ENCODE data around the gene SH3TC2. TPM values are rescaled to one million over a fixed set of nuclear protein-coding genes. Genes with fewer than 3 reads are reported as not detected.

SH3TC2 gene
- total and polyA plus RNA-seq, 2 of the 4 experiments (the other 2 are of a cell fraction): 3.4 to 7.9 TPM

DNA sequence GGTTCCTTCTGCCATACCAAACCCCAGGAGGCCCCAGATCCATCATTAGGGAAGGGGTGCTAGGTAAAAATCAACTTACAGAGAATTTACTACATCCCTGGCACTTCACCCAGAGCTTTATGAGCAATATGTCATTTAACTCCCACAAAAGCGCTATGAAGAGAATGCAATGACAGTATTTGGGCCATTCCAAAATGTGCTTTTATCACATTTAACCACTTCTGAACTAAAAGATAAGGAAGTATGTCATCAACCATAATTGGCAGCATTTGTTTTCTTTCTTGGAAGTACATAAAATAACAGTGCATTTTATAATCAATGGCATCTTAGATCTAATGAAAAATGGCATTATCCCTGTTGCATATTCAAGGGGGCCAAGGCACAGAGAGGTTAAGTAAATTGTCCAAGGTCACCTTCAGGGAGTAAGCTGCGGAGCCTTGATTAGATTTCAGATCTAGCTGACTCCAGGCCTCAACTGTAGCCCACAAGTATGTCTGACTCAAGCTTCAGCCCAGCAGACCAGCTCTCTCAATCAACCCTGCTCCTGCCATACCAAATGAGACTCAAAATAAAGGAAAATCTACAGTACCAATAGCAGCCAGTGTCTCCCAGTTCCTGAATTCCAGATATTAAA lies 16.5 kb downstream of the SH3TC2 start:
- ATAC-seq (ENCODE audit: low read depth) (peak; percentile 74), DNase-seq (peak; percentile 61)
- no peak overlapping the region for H3K56ac ChIP-seq (ENCODE audit: extremely low read depth, insufficient read depth, low read length)
- H3K9ac ChIP-seq (ENCODE audit: low read depth, low read length): no peak overlapping the region
- dilution Hi-C loops (cut with HindIII; ENCODE audit: low sequenced_read_pairs, unreplicated experiment): no loop called here
- no peak overlapping the region for H2BK5ac ChIP-seq (ENCODE audit: low read depth, low read length, poor library complexity, severe bottlenecking)
- no peak overlapping the region for H4K5ac ChIP-seq (ENCODE audit: low read depth, low read length)
- no peak overlapping the region for H4K8ac ChIP-seq (ENCODE audit: low read depth in 2 of 2, low read length in 2 of 2)
- no peak overlapping the region for H3K4me2 ChIP-seq (ENCODE audit: low read depth, low read length)
- no peak overlapping the region for H3K4ac ChIP-seq (ENCODE audit: low read depth, low read length)
- no peaks in the 10 kb centered on the region for H3K27me3 ChIP-seq (ENCODE audit: control insufficient read depth, insufficient read depth, low read length)
- no peak overlapping the region for H2BK120ac ChIP-seq (ENCODE audit: low read depth, low read length)
- POLR2A ChIA-PET (ENCODE audit: unreplicated experiment): no interaction called here
- no peak overlapping the region for H3K23ac ChIP-seq (ENCODE audit: low read depth, low read length)
- no peak overlapping the region for H3K14ac ChIP-seq (replicated peaks; ENCODE audit: low read depth, low read length)
- no peak overlapping the region for H2AFZ ChIP-seq (replicated peaks; ENCODE audit: low read length, poor library complexity)
- H3K18ac ChIP-seq (ENCODE audit: low read depth, low read length): no peak overlapping the region
- no peaks in the 10 kb centered on the region for H3K4me1 ChIP-seq (ENCODE audit: control insufficient read depth, insufficient read depth, low read length)
- no peak overlapping the region for H3K4me3 ChIP-seq (ENCODE audit: insufficient read depth, low read depth, low read length)
- BruUV-seq (replicated peaks): no TSS peak
- TF ChIP-seq RCOR1 (IDR thresholded peaks at IDR 0.05; ENCODE audit: insufficient replicate concordance, low read length): no peak
- TF ChIP-seq RFX5 (IDR thresholded peaks at IDR 0.05; ENCODE audit: low read depth, low read length): no peak
- TF ChIP-seq NFE2L2 (IDR thresholded peaks at IDR 0.05; ENCODE audit: low read depth, low read length): no peak
- no peak for TF ChIP-seq SMC3 (IDR thresholded peaks at IDR 0.05; ENCODE audit: low read depth, low read length)
- TF ChIP-seq BHLHE40 (IDR thresholded peaks at IDR 0.05; ENCODE audit: low read depth, low read length): no peak
- TF ChIP-seq CEBPB (IDR thresholded peaks at IDR 0.05; ENCODE audit: low read depth, low read length): no peak
- no peak for TF ChIP-seq CHD1 (IDR thresholded peaks at IDR 0.05; ENCODE audit: low read depth, low read length)
- TF ChIP-seq, protein P1, sequence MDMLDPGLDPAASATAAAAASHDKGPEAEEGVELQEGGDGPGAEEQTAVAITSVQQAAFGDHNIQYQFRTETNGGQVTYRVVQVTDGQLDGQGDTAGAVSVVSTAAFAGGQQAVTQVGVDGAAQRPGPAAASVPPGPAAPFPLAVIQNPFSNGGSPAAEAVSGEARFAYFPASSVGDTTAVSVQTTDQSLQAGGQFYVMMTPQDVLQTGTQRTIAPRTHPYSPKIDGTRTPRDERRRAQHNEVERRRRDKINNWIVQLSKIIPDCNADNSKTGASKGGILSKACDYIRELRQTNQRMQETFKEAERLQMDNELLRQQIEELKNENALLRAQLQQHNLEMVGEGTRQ (IDR thresholded peaks at IDR 0.05; ENCODE audit: low read depth, low read length): no peak
- TF ChIP-seq, protein P2, sequence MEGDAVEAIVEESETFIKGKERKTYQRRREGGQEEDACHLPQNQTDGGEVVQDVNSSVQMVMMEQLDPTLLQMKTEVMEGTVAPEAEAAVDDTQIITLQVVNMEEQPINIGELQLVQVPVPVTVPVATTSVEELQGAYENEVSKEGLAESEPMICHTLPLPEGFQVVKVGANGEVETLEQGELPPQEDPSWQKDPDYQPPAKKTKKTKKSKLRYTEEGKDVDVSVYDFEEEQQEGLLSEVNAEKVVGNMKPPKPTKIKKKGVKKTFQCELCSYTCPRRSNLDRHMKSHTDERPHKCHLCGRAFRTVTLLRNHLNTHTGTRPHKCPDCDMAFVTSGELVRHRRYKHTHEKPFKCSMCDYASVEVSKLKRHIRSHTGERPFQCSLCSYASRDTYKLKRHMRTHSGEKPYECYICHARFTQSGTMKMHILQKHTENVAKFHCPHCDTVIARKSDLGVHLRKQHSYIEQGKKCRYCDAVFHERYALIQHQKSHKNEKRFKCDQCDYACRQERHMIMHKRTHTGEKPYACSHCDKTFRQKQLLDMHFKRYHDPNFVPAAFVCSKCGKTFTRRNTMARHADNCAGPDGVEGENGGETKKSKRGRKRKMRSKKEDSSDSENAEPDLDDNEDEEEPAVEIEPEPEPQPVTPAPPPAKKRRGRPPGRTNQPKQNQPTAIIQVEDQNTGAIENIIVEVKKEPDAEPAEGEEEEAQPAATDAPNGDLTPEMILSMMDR (conservative IDR thresholded peaks at IDR 0.05; ENCODE audit: low read depth, low read length): no peak
- no peak for TF ChIP-seq FOS (IDR thresholded peaks at IDR 0.05; ENCODE audit: low read depth, low read length)
- no peak for TF ChIP-seq ELK1 (IDR thresholded peaks at IDR 0.05; ENCODE audit: borderline replicate concordance, low read depth, low read length)
- TF ChIP-seq POLR2A (IDR thresholded peaks at IDR 0.05; ENCODE audit: low read depth, low read length): no peak
- TF ChIP-seq RAD21 (IDR thresholded peaks at IDR 0.05; ENCODE audit: low read length): no peak
- no peak for TF ChIP-seq MAZ (IDR thresholded peaks at IDR 0.05; ENCODE audit: borderline replicate concordance, low read depth, low read length)
- TF ChIP-seq MXI1 (IDR thresholded peaks at IDR 0.05; ENCODE audit: borderline replicate concordance, low read depth, low read length): no peak
- TF ChIP-seq MAFK (IDR thresholded peaks at IDR 0.05; ENCODE audit: low read depth, low read length): no peak
- no peaks in the 10 kb centered on the region for H3K9me3 ChIP-seq (ENCODE audit: control insufficient read depth, insufficient read depth, low read length)
- H4K20me1 ChIP-seq (ENCODE audit: insufficient read depth, low read length): no peaks in the 10 kb centered on the region
- H4K91ac ChIP-seq (ENCODE audit: insufficient read depth, low read depth, low read length): no peak overlapping the region
- in situ Hi-C loops (cut with MboI; ENCODE audit: low sequenced_read_pairs): loop anchor here (25.0 kb wide), 1 partner anchor 859 kb away; no protein-coding TSS in a partner anchor
- H2AK9ac ChIP-seq (replicated peaks; ENCODE audit: low read depth, low read length, poor library complexity): no peak overlapping the region
- H2BK20ac ChIP-seq (ENCODE audit: low read depth, low read length): no peak overlapping the region
- 0 out of 2 replicates have a peak, but pooled peaks cover 5% of the 10 kb centered on the region for H3K9me1 ChIP-seq (ENCODE audit: insufficient read depth, low read length)
- H2BK15ac ChIP-seq (ENCODE audit: low read depth, low read length): no peak overlapping the region
- H3K79me1 ChIP-seq (ENCODE audit: low read depth in 1 of 2, low read length in 2 of 2): no peaks in the 10 kb centered on the region
- intact Hi-C loops (cut with micrococcal nuclease): no loop called here
- WGBS, 2 experiments (ENCODE audit: extremely low coverage in 2 of 2, insufficient read length in 1 of 2): no CpG with 5 or more reads among the region's 2 CpGs
- no peak overlapping the region for H2AK5ac ChIP-seq (ENCODE audit: low read depth, low read length)
- H3K36me3 ChIP-seq (ENCODE audit: control insufficient read depth, insufficient read depth, low read length): no peaks in the 10 kb centered on the region; the same call in 1 of the 2 replicates
- H3K27ac ChIP-seq (ENCODE audit: insufficient read depth, low read length): no peak overlapping the region
- CTCF ChIA-PET: no interaction called here

Data from IMR-90 (cell line).